Measurements from ENCODE around the gene CNOT1.

The CNOT1 gene

DNA sequence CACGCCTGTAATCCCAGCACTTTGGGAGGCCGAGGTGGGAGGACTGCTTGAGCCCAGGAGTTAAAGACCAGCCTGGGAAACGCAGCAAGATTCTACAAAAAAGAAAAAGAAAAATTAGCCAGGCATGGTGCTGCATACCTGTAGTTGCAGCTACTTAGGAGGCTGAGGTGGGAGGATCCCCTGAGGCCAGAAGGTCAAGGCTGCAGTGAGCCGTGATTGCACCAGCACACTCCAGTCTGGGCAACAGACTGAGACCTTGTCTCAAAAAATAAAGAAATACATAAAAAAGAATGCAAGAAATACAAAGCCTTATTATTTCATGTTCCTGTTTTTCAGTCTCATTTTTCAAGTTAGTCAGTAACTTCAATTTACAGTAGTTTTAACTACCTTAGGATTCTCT, 5.9 kb upstream of the CNOT1 start:
- no peaks in the 10 kb centered on the region for H3K4me1 ChIP-seq (ENCODE audit: control insufficient read depth in 2 of 2, insufficient read depth in 1 of 2, low read depth in 1 of 2, low read length in 2 of 2)
- no peak overlapping the region for H3K14ac ChIP-seq (ENCODE audit: low read length)
- WGBS, 2 donors (ENCODE audit: extremely low coverage in 2 of 2, insufficient read length in 2 of 2, insufficient replicate concordance in 1 of 2), result no CpG with 5 or more reads among the region's 4 CpGs
- no peaks in the 10 kb centered on the region for H3K36me3 ChIP-seq (replicated peaks in 1 of 2; ENCODE audit: control insufficient read depth in 2 of 2, insufficient read depth in 2 of 2, low read length in 2 of 2)
- H3K27ac ChIP-seq (replicated peaks; ENCODE audit: low read length), result no peak overlapping the region
- H2BK12ac ChIP-seq (ENCODE audit: low read length), result no peak overlapping the region
- H3K18ac ChIP-seq (ENCODE audit: low read length), result no peak overlapping the region
- no peak overlapping the region for H3K9ac ChIP-seq (ENCODE audit: low read depth, low read length, poor library complexity)
- DNase-seq (ENCODE audit: low spot score), result no peak
- H2AK5ac ChIP-seq (ENCODE audit: low read depth, low read length), result no peak overlapping the region
- peaks cover 0 to 6% (median 0%) of the 10 kb centered on the region in 3 experiments for H3K27me3 ChIP-seq (ENCODE audit: control insufficient read depth in 3 of 3, insufficient read depth in 3 of 3, low read depth in 1 of 3, low read length in 3 of 3)
- no peaks in the 10 kb centered on the region for H3K9me3 ChIP-seq (replicated peaks in 1 of 2; ENCODE audit: control insufficient read depth in 2 of 2, insufficient read depth in 1 of 2, low read depth in 1 of 2, low read length in 2 of 2)
- no peak overlapping the region for H3K4me3 ChIP-seq (ENCODE audit: low read length in 2 of 2)
- H4K8ac ChIP-seq (ENCODE audit: low read depth, low read length), result no peak overlapping the region
- no peak overlapping the region for H3K4me2 ChIP-seq (ENCODE audit: insufficient read depth, low read length, poor library complexity, severe bottlenecking)
- no peak overlapping the region for H2BK5ac ChIP-seq (ENCODE audit: low read length)
- H2AFZ ChIP-seq (ENCODE audit: low read length), result no peak overlapping the region
- H2BK120ac ChIP-seq (ENCODE audit: low read depth, low read length), result no peak overlapping the region
- no peak overlapping the region for H4K91ac ChIP-seq (ENCODE audit: low read depth, low read length, poor library complexity)
- no peak overlapping the region for H2BK15ac ChIP-seq (ENCODE audit: low read length)
- H3K79me1 ChIP-seq (ENCODE audit: low read depth, low read length), result no peaks in the 10 kb centered on the region
- H3K4ac ChIP-seq (ENCODE audit: low read length), result no peak overlapping the region
- H3K23ac ChIP-seq (ENCODE audit: low read depth, low read length, poor library complexity), result no peak overlapping the region

DNA sequence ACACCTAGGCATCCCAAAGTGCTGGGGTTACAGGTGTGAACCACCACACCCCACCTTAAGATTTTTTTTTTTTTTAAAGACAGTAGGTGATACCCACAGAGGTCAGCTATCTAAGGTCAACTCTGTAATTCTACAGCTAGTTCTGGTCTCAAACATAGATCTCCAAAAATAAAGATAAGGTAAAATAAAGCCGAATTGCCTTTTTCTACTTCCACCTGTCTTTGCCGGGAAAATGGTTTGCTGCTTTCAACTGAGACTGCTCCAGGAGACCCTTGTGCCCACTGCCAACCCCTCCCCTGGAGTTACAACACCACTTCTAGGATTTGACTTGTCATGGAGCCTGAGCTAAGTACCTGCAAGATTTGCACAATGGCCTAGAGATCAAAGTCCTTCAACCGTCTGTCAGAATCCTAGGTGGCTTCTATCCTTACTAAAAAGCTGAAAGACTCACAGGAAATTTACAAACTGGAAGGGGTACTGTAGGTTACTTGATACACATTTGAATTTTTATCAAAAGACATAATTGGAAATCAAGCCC, 4.7 kb upstream of the CNOT1 start:
- Histone ChIP-seq H3K79me1 (ENCODE audit: low read depth, low read length) (no peaks in the 10 kb centered on the region), H3K4me2 (ENCODE audit: insufficient read depth, low read length, poor library complexity, severe bottlenecking) (no peak overlapping the region), H2BK12ac (ENCODE audit: low read length) (no peak overlapping the region), H3K9me3 (replicated peaks in 1 of 2; ENCODE audit: control insufficient read depth in 2 of 2, insufficient read depth in 1 of 2, low read depth in 1 of 2, low read length in 2 of 2) (no peaks in the 10 kb centered on the region), H3K9ac (ENCODE audit: low read depth, low read length, poor library complexity) (no peak overlapping the region), H3K36me3 (replicated peaks in 1 of 2; ENCODE audit: control insufficient read depth in 2 of 2, insufficient read depth in 2 of 2, low read length in 2 of 2) (no peaks in the 10 kb centered on the region), H3K14ac (ENCODE audit: low read length) (no peak overlapping the region), H2BK5ac (ENCODE audit: low read length) (no peak overlapping the region), H3K4me1 (ENCODE audit: control insufficient read depth in 2 of 2, insufficient read depth in 1 of 2, low read depth in 1 of 2, low read length in 2 of 2) (peaks cover 0 to under 1% of the 10 kb centered on the region in 2 donors), H3K4me3 (ENCODE audit: low read length in 2 of 2) (no peak overlapping the region), H4K8ac (ENCODE audit: low read depth, low read length) (no peak overlapping the region), H2BK15ac (ENCODE audit: low read length) (no peak overlapping the region), H4K91ac (ENCODE audit: low read depth, low read length, poor library complexity) (no peak overlapping the region), H3K23ac (ENCODE audit: low read depth, low read length, poor library complexity) (no peak overlapping the region), H3K27ac (replicated peaks; ENCODE audit: low read length) (no peak overlapping the region), H3K27me3 (ENCODE audit: control insufficient read depth in 3 of 3, insufficient read depth in 3 of 3, low read depth in 1 of 3, low read length in 3 of 3) (peaks cover 0 to 6% (median 0%) of the 10 kb centered on the region in 3 experiments), H2AK5ac (ENCODE audit: low read depth, low read length) (no peak overlapping the region), H2AFZ (ENCODE audit: low read length) (no peak overlapping the region), H2BK120ac (ENCODE audit: low read depth, low read length) (no peak overlapping the region), H3K4ac (ENCODE audit: low read length) (no peak overlapping the region), H3K18ac (ENCODE audit: low read length) (no peak overlapping the region)
- no peak for DNase-seq (ENCODE audit: low spot score)
- WGBS, 2 donors (ENCODE audit: extremely low coverage in 2 of 2, insufficient read length in 2 of 2, insufficient replicate concordance in 1 of 2), result no CpG with 5 or more reads among the region's 3 CpGs

DNA sequence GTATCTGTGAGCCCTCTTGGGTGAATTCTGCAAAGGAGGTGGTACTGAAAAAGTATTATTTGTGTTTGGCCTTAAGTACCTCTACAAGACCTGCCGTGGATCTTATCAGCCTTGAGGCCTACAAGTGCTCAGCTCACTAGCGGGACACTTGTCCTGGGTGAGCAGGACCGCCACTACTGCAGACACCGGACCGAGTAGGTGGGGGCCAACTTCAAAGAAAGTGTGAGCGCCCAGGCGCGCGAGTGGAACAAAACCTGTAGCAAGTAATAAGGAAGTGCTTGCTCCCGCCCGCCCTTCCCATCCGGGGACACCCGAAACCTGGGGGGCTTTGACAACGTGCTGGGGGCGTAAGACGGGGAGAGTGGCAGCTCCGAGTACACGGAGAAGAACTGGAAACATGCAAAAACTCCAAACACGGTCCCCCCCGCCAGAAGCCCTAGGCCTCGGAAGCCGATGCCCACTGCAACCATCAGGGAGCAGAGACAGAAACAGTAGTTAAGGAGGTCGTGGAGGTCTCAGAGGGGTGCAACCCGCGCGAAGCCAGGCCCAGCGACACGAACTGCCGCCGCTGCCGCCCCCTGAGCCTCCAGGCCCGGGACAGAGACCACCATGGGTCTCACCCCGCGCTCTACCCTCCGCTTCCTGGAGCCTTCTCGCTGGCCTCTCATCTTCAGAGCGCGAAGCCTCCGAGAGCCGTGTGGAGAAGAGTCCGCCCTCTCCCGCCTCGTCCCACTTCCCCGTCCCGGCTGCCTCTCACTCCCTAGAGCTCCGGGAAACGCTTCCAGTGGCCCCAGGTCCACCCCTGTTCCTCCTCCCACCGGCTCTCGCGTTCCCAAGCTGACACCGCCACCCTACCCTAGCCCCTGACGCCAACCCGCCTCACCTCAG, 537 bp downstream of the CNOT1 start:
- Histone ChIP-seq H4K91ac (ENCODE audit: low read depth, low read length, poor library complexity) (no peak overlapping the region), H3K9me3 (replicated peaks in 1 of 2; ENCODE audit: control insufficient read depth in 2 of 2, insufficient read depth in 1 of 2, low read depth in 1 of 2, low read length in 2 of 2) (no peaks in the 10 kb centered on the region), H2BK15ac (ENCODE audit: low read length) (peak overlapping the region; percentile 94), H3K4me1 (ENCODE audit: control insufficient read depth in 2 of 2, insufficient read depth in 1 of 2, low read depth in 1 of 2, low read length in 2 of 2) (peaks cover 0 to 8% of the 10 kb centered on the region in 2 donors), H2AFZ (ENCODE audit: low read length) (peak overlapping the region; percentile 80), H3K27ac (replicated peaks; ENCODE audit: low read length) (peak overlapping the region; percentile 81), H3K79me1 (ENCODE audit: low read depth, low read length) (peaks cover 4% of the 10 kb centered on the region), H2AK5ac (ENCODE audit: low read depth, low read length) (peak overlapping the region; percentile 99), H3K18ac (ENCODE audit: low read length) (peak overlapping the region; percentile 98), H3K27me3 (ENCODE audit: control insufficient read depth in 3 of 3, insufficient read depth in 3 of 3, low read depth in 1 of 3, low read length in 3 of 3) (no peaks in the 10 kb centered on the region), H3K9ac (ENCODE audit: low read depth, low read length, poor library complexity) (peak overlapping the region; percentile 99), H2BK12ac (ENCODE audit: low read length) (no peak overlapping the region), H2BK120ac (ENCODE audit: low read depth, low read length) (peak overlapping the region; percentile 98), H3K4me3 (ENCODE audit: low read length in 2 of 2) (peak overlapping the region; percentile 80 to 93), H2BK5ac (ENCODE audit: low read length) (peak overlapping the region; percentile 99), H3K4me2 (ENCODE audit: insufficient read depth, low read length, poor library complexity, severe bottlenecking) (peak overlapping the region; percentile 63), H3K23ac (ENCODE audit: low read depth, low read length, poor library complexity) (peak overlapping the region; percentile 99), H3K4ac (ENCODE audit: low read length) (peak overlapping the region; percentile 100), H3K36me3 (replicated peaks in 1 of 2; ENCODE audit: control insufficient read depth in 2 of 2, insufficient read depth in 2 of 2, low read length in 2 of 2) (peaks cover 5 to 31% of the 10 kb centered on the region in 2 donors), H3K14ac (ENCODE audit: low read length) (peak overlapping the region; percentile 84), H4K8ac (ENCODE audit: low read depth, low read length) (peak overlapping the region; percentile 72)
- no CpG with 5 or more reads among the region's 53 CpGs for WGBS, 2 donors (ENCODE audit: extremely low coverage in 2 of 2, insufficient read length in 2 of 2, insufficient replicate concordance in 1 of 2)
- DNase-seq (ENCODE audit: low spot score), result peak; percentile 23

DNA sequence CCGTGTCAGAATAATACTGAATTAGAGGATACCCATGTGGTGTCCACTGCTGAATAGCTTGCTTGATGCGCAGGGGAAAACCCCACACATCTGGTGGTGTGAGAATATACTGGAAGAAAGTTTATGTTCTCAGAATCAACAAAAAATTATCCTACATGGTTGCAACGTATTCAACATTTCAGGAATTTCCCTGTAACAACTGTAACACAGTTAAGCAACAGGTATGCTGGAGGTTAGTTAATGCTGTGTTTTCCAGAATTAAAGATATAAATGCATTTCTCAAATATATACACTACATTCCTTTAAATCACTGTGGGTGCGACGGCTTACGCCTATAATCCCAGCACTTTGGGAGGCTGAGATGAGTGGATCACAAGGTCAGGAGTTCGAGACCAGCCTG, 5.4 kb downstream of the CNOT1 start:
- no peak for DNase-seq (ENCODE audit: low spot score)
- no peak overlapping the region for H2BK120ac ChIP-seq (ENCODE audit: low read depth, low read length)
- no CpG with 5 or more reads among the region's 7 CpGs for WGBS, 2 donors (ENCODE audit: extremely low coverage in 2 of 2, insufficient read length in 2 of 2, insufficient replicate concordance in 1 of 2)
- H3K4me2 ChIP-seq (ENCODE audit: insufficient read depth, low read length, poor library complexity, severe bottlenecking), result no peak overlapping the region
- H2BK5ac ChIP-seq (ENCODE audit: low read length), result no peak overlapping the region
- peaks cover 0 to 7% of the 10 kb centered on the region in 2 donors for H3K4me1 ChIP-seq (ENCODE audit: control insufficient read depth in 2 of 2, insufficient read depth in 1 of 2, low read depth in 1 of 2, low read length in 2 of 2)
- H3K9me3 ChIP-seq (replicated peaks in 1 of 2; ENCODE audit: control insufficient read depth in 2 of 2, insufficient read depth in 1 of 2, low read depth in 1 of 2, low read length in 2 of 2), result no peaks in the 10 kb centered on the region
- H2BK12ac ChIP-seq (ENCODE audit: low read length), result no peak overlapping the region
- no peak overlapping the region for H3K23ac ChIP-seq (ENCODE audit: low read depth, low read length, poor library complexity)
- no peak overlapping the region for H4K8ac ChIP-seq (ENCODE audit: low read depth, low read length)
- H3K36me3 ChIP-seq (replicated peaks in 1 of 2; ENCODE audit: control insufficient read depth in 2 of 2, insufficient read depth in 2 of 2, low read length in 2 of 2), result peaks cover 11 to 77% of the 10 kb centered on the region in 2 donors
- no peak overlapping the region for H2AFZ ChIP-seq (ENCODE audit: low read length)
- H3K18ac ChIP-seq (ENCODE audit: low read length), result no peak overlapping the region
- no peak overlapping the region for H4K91ac ChIP-seq (ENCODE audit: low read depth, low read length, poor library complexity)
- no peak overlapping the region for H3K4ac ChIP-seq (ENCODE audit: low read length)
- H3K27me3 ChIP-seq (ENCODE audit: control insufficient read depth in 3 of 3, insufficient read depth in 3 of 3, low read depth in 1 of 3, low read length in 3 of 3), result no peaks in the 10 kb centered on the region
- no peak overlapping the region for H3K14ac ChIP-seq (ENCODE audit: low read length)
- no peak overlapping the region for H3K27ac ChIP-seq (replicated peaks; ENCODE audit: low read length)
- H2AK5ac ChIP-seq (ENCODE audit: low read depth, low read length), result no peak overlapping the region
- H3K9ac ChIP-seq (ENCODE audit: low read depth, low read length, poor library complexity), result no peak overlapping the region
- H3K79me1 ChIP-seq (ENCODE audit: low read depth, low read length), result peaks cover 5% of the 10 kb centered on the region
- H2BK15ac ChIP-seq (ENCODE audit: low read length), result no peak overlapping the region
- H3K4me3 ChIP-seq (ENCODE audit: low read length in 2 of 2), result no peak overlapping the region
